HG03460 (cell line): ENCODE data around the gene KLHL30.

Source experiments
- ATAC-seq: cut with Tn5 transposase; IDR thresholded peaks from one replicate; pipeline ENCODE4 v1.9.1; 2021; ENCODE audit not compliant: unreplicated experiment

Gene KLHL30

GRCh38 chr2:238173692-238174091, 35.2 kb downstream of the KLHL30 start:
- ATAC-seq = no peak

- ATAC-seq = no peak
Measured at GRCh38 chr2:238174291-238174690, 35.8 kb downstream of the KLHL30 start.

- ATAC-seq = no peak
Measured at GRCh38 chr2:238174701-238175100, 36.2 kb downstream of the KLHL30 start.

DNA sequence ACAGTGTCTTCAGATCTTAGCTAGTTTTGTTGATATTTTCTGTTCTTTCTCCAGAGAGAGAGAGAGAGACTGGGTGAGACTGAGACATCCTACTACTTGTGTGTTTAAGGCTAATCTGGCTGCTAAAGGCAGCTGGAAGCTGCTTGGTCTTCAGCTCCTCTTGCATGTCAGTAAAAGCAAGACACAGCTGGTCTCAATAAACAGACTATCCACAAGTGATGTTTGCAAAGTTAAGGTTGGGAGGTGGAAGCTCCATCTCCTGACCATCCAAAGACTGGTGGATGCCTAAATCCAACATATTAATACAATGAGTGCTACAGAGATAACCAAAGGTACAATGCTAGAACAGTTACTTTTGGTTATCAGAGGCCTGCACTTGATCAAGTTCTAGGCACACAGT, 38.1 kb downstream of the KLHL30 start:
- ATAC-seq = no peak

DNA sequence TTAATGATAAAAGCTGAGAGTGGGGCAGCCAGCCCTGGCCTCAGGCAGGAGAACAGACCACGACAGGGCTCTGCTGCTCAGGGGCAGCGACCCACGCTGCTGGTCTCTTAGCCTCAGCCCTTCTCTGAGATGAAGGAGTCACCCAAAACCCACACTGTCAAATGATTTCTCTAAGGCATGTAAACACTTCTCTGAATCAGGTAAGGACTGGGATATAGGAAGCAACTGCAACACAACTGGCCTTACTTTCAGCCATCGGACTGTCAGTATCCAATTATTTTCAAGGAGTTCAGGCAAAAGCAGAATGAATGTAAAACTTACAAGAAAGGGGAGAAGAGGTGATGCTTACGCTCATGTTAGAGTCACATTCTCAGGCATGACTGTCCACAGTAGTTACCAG, 42.1 kb downstream of the KLHL30 start:
- ATAC-seq = no peak

- ATAC-seq = no peak
Measured at GRCh38 chr2:238182362-238182761, 43.9 kb downstream of the KLHL30 start.

DNA sequence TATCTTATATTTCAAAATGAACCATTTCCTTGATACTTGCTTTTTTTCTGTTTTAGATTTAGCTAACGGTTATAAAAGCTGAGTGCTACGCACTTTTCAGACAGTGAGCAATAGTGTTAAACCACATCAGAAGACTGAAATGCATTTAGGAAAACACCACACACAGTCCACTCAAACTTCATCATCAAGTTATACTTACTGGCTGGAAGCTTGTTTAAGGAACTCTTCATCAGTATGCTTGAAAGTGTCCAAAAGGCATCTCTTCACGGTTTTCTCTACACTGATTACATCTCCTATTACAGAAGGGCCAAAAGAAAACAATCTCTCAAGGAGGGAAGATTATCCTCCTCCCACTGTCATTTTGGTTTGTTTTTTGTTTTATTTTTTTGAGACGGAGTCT, 45.4 kb downstream of the KLHL30 start:
- no peak for ATAC-seq

- ATAC-seq = no peak
Measured at GRCh38 chr2:238187618-238188548, 49.4 kb downstream of the KLHL30 start.

- ATAC-seq = no peak
Measured at GRCh38 chr2:238190445-238190844, 52.0 kb downstream of the KLHL30 start.
